Transverse colon (tissue), 4 donors: Measurements from ENCODE around the gene RNPEPL1. TPM values are rescaled to one million over a fixed set of nuclear protein-coding genes. Genes with fewer than 3 reads are reported as not detected.

Experiments
- DNase-seq: peaks from one replicate; pipeline ENCODE4 v3.0.0-alpha.2; 2019
- H3K27ac ChIP-seq, 4 donors: fragments of 200-600 bp; sonication (generic); 2 replicates each; pipeline ENCODE4 v1.5.1; 2016 to 2018; ENCODE audit warnings: inconsistent platforms in 4 of 4
- H3K27me3 ChIP-seq: fragments of 200-600 bp; sonication (generic); 2 replicates; pipeline ENCODE4 v1.5.1; 2017; ENCODE audit warnings: inconsistent platforms
- H3K36me3 ChIP-seq, 4 donors: fragments of 200-600 bp; sonication (generic); 2 replicates each; pipeline ENCODE4 v1.5.1; 2017 to 2019; ENCODE audit warnings: inconsistent platforms in 4 of 4
- H3K4me1 ChIP-seq, 4 donors: fragments of 200-600 bp; sonication (generic); 2 replicates each; pipeline ENCODE4 v1.5.1; 2017 to 2020; ENCODE audit warnings: inconsistent platforms in 4 of 4
- H3K4me3 ChIP-seq, 4 donors: fragments of 200-600 bp; sonication (generic); 1 replicate in 1 of 4; 2 replicates in 3 of 4; pipeline versions ENCODE4 v1.5.1 to v1.6.1; 2017 to 2019; ENCODE audit warnings: inconsistent platforms in 4 of 4
- H3K9me3 ChIP-seq, 2 donors: fragments of 200-600 bp; sonication (generic); 2 replicates each; pipeline ENCODE4 v1.5.1; 2017 to 2019; ENCODE audit warnings: inconsistent platforms in 2 of 2
- CTCF ChIP-seq, 5 experiments: fragments of 200-600 bp in 3 of 5; fragments of 450-650 bp in 2 of 5; sonication (generic) in 3 of 5; IDR thresholded peaks; 1 replicate in 2 of 5; 2 replicates in 3 of 5; pipeline ENCODE4 v1.5.1; 2016 to 2017; ENCODE audit warnings: antibody characterized with exemption in 5 of 5, inconsistent platforms in 3 of 5, mild to moderate bottlenecking in 2 of 5, moderate library complexity in 1 of 5
- EP300 ChIP-seq: sonication (generic); formaldehyde crosslinking; IDR thresholded peaks from one replicate; pipeline ENCODE4 v1.6.1; 2017; ENCODE audit warnings: antibody characterized with exemption, low read depth
- POLR2A ChIP-seq: fragments of 450-650 bp; IDR thresholded peaks from one replicate; pipeline ENCODE4 v1.6.1; 2016; ENCODE audit warnings: antibody characterized with exemption, mild to moderate bottlenecking, moderate library complexity
- POLR2AphosphoS5 ChIP-seq, 3 donors: sonication (generic); formaldehyde crosslinking; IDR thresholded peaks; one replicate each; pipeline ENCODE4 v1.6.1; 2016; ENCODE audit warnings: antibody characterized with exemption in 3 of 3
- WGBS, 2 donors: methylation state at CpG; one replicate each; pipeline ENCODE4 v1.1.5; 2018; ENCODE audit warnings: low coverage in 1 of 2; 5-methylcytosine and 5-hydroxymethylcytosine counted together
- in situ Hi-C, 4 donors: fragments of 200-750 bp; cut with MboI; loops; one replicate each; pipeline versions ENCODE4 v1.15.0 to v1.15.1; 2017; ENCODE audit warnings: low sequenced_read_pairs in 3 of 4, low pct_ligation_motif_present in 1 of 4, low pct_unique_long_range_greater_than_20kb in 1 of 4
- intact Hi-C: fragments of 100-400 bp; cut with DNase I; formaldehyde crosslinking; loops from one replicate; pipeline ENCODE4 v1.15.1; 2023; ENCODE audit warnings: low total_unique reads
- total RNA-seq, 4 donors: library from RNA; depleted of rRNA; stranded (reverse); fragments of >200 nt; gene quantifications; one replicate each; pipeline ENCODE4 v1.1.0, GENCODE V29; 2016

RNPEPL1 gene
- total RNA-seq, 4 donors from 2014 or later, result 118 to 208 (median 151) TPM

DNA sequence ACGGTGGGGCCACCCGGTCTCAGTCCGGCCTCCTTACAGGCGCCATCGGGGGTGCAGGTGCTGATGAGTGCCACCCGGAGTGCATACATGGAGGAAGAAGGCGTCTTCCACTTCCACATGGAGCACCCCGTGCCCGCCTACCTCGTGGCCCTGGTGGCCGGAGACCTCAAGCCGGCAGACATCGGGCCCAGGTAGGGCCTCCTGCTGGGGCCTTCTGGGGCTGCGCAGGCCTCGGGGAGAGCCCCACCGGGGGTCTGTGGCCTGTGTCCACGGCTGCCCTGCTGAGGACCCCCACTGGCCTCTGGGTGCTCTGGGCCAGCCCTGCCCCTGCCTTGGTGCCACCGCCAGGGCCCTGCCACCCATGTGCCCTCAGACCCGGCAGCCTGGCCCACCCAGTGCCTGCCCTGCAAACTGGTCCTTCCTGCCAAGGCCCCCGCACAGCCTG is 4.8 kb downstream of the RNPEPL1 start:
- H3K36me3 ChIP-seq, result peaks cover 0 to 23% (median 4%) of the 10 kb centered on the region in 4 donors
- TF ChIP-seq POLR2A (no peak), EP300 (no peak), CTCF (IDR thresholded peaks at IDR 0.05) (no peak), POLR2AphosphoS5 (IDR thresholded peaks at IDR 0.05) (no peak)
- no peaks in the 10 kb centered on the region for H3K9me3 ChIP-seq
- H3K4me3 ChIP-seq, result no peak overlapping the region
- H3K27ac ChIP-seq, result no peak overlapping the region
- 84% methylated on average over 7 of the region's 20 CpGs; no CpG with 5 or more reads in 1 of the 2 donors for WGBS, 2 donors
- intact Hi-C loops (no loop called here), in situ Hi-C loops (no loop called here)
- H3K27me3 ChIP-seq, result no peaks in the 10 kb centered on the region
- H3K4me1 ChIP-seq, result peaks cover 17 to 22% (median 20%) of the 10 kb centered on the region in 4 donors
- no peak for DNase-seq

DNA sequence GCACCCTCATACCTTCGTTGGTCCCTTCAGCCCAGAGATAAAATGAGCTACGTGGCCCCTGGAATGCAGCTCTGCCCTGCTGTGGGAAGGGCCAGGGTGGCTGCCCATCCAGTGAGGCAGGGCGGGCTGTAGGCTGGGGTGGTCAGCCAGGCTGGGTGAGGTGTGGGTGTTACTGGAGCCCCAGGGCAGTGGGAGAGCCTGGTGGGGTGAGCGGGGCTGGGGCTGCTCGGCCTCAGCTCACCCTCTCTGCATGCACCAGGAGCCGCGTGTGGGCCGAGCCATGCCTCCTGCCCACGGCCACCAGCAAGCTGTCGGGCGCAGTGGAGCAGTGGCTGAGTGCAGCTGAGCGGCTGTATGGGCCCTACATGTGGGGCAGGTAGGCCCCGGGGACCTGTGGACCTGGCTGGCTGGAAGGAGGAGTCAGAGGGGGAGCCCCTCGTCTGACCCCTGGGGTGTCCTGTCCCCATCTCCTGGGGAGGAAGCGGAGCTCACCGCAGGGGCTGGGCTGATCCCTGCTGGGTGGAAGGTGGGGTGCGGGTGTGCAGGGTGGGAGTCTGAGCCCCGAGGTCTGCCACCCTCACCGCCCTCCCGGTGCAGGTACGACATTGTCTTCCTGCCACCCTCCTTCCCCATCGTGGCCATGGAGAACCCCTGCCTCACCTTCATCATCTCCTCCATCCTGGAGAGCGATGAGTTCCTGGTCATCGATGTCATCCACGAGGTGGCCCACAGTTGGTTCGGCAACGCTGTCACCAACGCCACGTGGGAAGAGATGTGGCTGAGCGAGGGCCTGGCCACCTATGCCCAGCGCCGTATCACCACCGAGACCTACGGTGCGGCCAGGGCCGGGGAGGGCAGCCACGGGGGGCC is 5.5 kb downstream of the RNPEPL1 start:
- no peaks in the 10 kb centered on the region for H3K9me3 ChIP-seq
- H3K4me3 ChIP-seq, result no peak overlapping the region
- TF ChIP-seq POLR2A, result no peak
- no peak for TF ChIP-seq POLR2AphosphoS5 (IDR thresholded peaks at IDR 0.05)
- no peak for TF ChIP-seq EP300
- TF ChIP-seq CTCF (IDR thresholded peaks at IDR 0.05), result no peak
- H3K36me3 ChIP-seq, result peaks cover 0 to 23% (median 4%) of the 10 kb centered on the region in 4 donors
- H3K4me1 ChIP-seq, result peaks cover 17 to 22% (median 20%) of the 10 kb centered on the region in 4 donors
- WGBS, 2 donors, result 94% methylated on average over 36 of the region's 37 CpGs; no CpG with 5 or more reads in 1 of the 2 donors
- in situ Hi-C loops, result no loop called here
- DNase-seq, result no peak
- intact Hi-C loops, result no loop called here
- H3K27ac ChIP-seq, result no peak overlapping the region
- no peaks in the 10 kb centered on the region for H3K27me3 ChIP-seq

GRCh38 chr2:240574386-240575100 is 6.3 kb downstream of the RNPEPL1 start:
- WGBS, 2 donors, result 89% methylated on average over 20 of the region's 21 CpGs; no CpG with 5 or more reads in 1 of the 2 donors

More at GRCh38 chr2:240574386-240575100, 6.3 kb downstream of the RNPEPL1 start:
- H3K4me1 ChIP-seq, result peaks cover 18 to 24% (median 19%) of the 10 kb centered on the region in 4 donors
- in situ Hi-C loops, result no loop called here
- H3K9me3 ChIP-seq, result no peaks in the 10 kb centered on the region
- no peak for TF ChIP-seq CTCF (IDR thresholded peaks at IDR 0.05)
- no peak for TF ChIP-seq EP300
- no peak for TF ChIP-seq POLR2A
- no peak for TF ChIP-seq POLR2AphosphoS5 (IDR thresholded peaks at IDR 0.05)
- H3K36me3 ChIP-seq, result peaks cover 0 to 23% (median 4%) of the 10 kb centered on the region in 4 donors
- H3K27ac ChIP-seq, result no peak overlapping the region
- no peak for DNase-seq
- intact Hi-C loops, result no loop called here
- H3K4me3 ChIP-seq, result no peak overlapping the region
- no peaks in the 10 kb centered on the region for H3K27me3 ChIP-seq
